ENCODE results near the gene NFIA.

Gene NFIA

DNA sequence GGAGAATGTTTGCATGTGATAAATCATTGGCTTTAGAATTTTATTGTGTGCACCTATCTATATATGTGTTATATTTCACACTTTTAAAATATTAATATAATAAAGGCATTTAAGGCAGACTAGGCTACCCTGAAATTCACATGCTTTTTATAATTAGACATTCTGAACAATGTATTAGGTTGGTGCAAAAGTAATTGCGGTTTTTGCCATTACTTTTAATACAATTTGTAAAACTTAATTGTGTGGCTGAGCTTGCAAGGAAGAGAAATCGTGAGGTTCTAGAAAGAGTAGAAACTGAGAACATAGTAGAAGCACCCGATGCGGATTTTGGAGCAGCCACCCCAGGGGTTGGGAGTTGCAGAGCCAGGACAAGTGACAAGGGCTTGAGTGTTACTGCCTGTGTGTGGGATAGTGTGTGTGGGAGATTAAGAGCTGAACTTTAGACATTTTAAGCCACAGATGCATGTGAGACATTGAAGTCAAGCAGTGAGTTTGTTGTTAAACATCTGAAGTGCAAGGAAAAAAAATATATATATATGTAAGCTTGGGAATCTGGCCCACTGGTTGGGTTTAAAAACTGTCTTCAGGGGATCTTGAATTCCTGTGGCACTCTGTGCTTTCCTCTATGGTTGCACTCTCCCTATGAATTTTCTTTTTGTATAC is 398.0 kb downstream of the NFIA start:
- no peak for DNase-seq

DNA sequence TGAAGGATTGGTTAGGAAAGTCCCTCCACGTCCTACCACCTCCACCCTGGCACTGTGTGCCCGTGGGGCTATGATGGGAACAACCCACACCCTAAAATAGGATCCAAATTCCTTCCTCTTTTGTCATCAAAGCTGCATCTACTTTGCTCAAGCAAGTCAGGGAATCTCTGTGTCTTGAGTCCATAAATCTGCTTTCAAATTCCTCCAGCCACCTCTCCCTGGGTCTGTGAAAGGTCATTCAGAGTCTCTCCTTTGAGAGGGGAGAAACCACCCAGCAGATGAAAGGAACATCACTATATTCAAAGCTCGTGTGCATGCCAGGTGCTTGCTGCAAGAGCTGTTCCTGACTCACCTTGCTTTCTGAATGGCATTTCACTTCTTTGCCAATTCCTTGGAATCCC is 399.0 kb downstream of the NFIA start:
- DNase-seq = no peak

DNA sequence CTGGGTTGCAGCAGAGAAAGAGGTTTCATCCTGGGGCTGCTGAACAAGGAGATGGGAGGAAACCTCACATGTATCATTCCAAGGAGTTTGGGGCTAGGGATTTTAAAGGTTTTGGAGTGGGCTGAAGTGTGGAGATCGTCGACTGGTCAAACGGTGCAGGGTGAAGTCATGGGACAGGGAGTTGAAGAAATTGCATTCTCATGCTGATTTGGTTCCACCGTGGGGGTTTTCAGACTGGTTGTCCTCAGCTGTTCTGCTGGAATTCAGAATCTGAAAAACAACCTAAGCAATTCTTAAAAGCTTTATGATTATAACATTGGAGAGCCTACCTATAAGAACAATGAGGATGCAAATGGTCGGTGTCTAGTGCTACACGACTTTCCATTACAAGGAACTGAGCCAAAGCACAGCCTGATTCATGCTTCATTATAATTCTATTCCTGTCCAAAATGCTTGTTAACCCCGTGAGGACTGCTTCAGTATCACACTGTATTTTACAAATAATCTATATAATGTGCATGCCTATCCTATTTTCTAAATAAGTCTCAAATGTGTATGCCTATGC is 399.9 kb downstream of the NFIA start:
- no peak for DNase-seq

DNA sequence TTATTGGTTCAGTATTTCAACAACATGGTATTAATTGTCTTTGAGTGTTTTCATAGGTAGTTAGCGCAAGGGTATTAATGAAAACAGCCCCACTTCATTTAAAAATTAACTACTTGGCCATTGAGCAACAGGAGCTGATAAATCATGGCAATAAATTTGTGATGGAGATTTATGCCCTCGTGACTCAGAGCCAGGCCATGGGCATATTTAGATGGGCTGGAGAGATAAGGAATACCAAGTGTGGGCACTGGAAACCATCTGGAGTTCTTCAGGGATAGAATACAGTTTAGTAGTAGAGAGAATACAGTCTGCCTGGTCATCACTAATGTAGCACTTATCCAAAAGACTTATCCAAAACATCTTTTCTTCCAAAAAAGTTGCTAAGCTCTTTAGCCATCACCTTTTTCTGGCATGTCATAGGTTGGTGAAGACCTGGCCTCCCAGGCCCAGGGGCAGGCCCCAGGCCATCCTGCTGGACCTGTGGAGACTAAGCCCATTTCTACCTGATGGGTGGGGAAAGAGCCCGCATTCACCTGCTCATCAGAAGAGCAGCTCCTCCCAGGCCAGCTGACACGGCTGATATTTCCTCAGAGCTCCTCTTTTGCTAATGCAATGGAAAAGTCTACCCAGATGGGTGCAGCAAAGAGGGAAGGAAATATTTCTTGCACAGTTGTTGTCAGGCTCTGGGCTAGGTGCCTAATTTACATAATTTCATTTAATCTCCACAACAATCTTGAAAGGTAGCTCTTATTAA is 404.6 kb downstream of the NFIA start:
- no peak for DNase-seq

DNA sequence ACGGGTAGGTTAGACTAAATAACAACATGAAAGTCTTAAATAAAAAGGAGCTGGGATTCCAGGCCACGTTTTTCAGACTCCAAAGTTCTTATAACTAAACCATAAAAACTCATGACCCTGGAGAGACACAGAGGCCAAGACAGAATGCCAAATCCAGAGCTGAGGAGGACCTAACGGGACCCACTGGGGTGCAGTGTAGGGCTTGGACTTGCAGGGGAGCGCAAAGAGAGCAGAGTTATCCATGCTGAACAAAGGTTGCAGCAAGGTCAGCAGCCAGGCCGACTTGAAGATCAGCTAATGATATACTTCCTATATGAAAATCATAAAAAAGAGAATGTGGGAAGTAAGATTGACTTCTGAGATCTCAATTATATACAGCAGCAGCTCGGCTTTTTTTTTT is 405.4 kb downstream of the NFIA start:
- DNase-seq = no peak

DNA sequence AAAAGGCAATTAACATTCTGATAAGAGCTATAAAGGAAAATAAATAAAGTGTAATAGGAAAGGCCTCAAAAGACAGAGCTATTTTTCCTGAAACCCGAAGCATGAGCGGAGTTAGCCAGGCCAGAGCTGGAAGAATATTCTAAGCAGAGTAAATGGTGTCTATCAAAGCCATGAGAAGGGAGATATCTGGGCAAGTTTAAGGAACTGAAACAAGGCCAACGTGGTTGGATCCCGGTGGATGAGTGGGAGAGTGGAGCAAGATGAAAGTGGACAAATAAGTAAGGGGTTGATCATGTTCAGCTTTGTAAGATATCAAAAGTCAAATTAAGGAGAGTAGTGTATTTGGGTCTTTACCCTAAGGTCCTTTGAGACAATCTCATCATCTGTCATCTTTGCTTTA is 408.6 kb downstream of the NFIA start:
- DNase-seq = no peak

DNA sequence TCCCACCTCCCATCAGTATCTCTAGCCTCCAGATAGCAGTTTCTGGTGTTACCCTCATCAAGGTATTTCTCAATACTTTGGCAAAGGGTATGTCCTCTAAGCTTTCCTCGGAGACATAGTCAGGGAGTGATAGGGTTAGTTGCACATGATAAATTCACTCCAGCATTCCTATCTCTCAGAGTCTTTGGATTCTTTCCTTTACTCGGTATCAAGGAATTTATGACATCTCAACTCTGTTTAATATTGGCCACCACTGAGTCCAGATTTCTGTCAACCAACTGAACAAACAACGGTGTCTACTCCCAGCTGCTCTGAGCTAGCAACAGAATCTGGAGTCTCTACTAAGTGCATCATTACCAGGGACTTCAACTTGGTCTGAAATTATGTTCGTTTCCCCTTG is 409.1 kb downstream of the NFIA start:
- no peak for DNase-seq

DNA sequence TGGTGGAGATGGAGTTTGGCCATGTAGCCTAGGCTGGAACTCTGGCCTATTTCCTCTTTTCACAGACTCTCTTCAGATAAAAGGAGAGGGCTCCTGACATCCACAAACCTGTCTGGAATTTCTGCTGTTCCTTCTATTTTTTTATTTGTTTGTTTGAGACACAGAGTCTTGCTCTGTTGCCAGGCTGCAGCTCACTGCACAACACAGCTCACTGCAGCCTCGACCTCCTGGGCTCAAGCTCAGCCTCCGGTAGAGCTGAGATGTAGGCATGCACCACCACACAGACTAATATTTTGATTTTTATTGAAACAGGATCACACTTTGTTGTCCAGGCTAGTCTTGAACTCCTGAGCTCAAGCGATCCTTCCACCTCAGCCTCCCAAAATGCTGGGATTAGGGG is 411.6 kb downstream of the NFIA start:
- no peak for DNase-seq

DNA sequence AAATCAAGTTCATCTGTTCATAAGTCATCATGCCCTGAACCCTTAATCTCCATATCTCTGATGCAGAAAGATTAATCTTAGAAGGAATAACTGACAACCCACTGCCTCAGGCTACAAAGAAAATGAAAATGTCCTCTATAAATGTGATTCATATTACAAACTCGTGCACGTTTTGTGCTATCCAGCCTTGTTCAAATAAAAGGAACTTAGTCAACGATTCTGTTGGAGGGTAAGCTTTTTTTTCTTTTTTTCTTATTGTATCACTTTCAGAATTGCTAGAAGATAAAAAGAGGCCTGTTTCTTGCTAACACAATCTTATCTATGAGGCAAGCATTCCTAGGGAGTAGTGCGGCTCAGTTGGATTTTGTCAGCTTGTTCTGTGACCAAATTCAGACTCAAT is 414.1 kb downstream of the NFIA start:
- no peak for DNase-seq

DNA sequence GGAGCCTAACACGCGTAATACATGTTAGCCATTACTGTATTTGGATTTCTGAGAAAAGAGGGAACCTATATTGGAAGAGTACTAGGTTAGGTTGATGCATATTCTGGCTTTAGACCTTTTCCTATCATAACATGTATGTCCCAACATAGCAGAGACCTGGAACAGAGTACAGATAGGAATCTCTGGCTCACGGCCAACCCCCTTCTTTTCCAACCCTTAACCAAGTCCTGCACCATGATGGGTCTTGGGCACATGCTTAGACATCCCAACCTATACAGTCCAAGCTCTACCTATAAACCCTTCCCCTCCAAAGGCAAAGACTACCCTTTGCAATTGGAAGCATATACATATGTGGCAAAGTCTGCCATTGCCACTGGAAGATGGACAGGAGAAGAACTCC is 414.7 kb downstream of the NFIA start:
- DNase-seq = no peak

DNA sequence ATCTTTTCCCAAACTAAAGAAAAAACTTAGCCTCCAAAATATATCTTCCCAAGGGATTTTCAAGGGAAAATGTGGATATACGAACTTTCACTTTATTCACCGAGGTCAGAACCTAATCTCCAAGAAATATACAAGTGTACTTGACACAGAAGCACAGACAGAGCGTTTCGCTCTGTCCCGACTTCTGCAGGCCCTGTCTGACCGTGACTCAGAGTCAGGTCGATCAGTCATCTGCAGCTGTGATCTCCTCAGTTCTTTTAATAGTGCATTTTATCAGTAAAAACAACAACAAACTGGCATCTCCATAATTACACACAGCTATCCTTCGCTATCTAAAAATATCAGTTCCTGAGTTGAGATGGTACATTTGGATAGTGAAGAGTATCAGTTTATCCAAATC is 416.0 kb downstream of the NFIA start:
- no peak for DNase-seq

DNA sequence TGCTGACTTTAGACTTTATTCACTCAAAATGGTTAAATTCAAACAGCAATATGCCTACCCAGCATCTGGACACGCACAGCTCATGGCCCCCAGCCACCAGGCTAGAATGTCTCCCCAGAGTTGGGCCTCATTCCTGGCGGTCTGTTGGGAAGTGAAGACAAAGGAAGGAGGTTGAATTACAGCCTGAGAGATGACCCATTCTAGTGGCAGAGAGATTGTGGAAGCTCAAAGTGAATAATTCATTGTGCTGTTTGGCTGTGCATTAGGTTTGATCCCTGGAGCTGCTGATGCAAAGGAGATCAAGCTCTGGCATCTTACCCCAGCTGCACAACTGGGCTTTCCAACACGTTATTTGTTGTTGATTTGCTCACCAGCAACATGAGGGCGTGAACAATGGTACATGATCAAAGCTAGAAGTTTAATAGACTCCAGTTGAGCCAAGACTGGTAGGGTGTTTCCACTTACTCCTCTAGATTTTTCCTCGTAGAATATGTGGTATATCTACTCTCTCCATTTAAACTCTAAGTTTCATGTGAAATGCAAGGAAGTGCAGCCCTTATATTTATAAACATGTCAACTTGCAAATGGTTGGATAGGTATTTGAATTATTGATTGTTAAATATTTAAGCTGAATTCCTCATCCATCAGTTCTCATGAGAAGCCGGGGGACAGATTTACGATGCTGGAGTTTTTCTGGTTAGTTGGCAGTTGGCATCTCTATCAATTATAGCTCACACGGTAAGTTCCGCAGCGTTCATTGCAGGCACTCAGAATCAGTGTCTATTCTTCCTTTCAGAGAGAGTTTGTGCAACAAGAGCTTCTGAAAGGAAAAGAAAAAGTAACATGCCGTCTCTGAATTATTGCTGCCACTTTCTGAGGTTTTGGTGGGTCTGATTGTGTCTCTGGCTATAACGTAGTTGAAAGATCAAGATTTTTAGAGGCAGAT is 419.9 kb downstream of the NFIA start:
- DNase-seq = no peak

DNA sequence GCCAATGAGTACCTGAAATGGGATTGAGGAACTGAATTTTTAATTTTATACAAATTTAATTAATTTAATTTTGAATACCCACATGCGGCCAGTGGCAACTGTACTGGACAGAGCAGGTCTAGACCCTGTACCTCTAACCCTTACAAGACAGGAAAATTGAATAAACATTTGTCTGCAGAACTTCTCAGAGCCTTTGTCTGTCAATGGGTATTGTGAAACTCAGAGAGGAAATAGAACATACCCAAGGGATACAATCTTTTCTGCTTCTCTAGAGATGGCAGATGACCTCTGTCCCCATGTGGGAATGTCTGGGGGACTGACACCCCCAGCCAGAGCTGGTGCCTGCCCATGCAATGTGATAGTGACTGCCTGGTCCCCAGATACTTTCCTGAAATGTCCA is 421.9 kb downstream of the NFIA start:
- DNase-seq = no peak

DNA sequence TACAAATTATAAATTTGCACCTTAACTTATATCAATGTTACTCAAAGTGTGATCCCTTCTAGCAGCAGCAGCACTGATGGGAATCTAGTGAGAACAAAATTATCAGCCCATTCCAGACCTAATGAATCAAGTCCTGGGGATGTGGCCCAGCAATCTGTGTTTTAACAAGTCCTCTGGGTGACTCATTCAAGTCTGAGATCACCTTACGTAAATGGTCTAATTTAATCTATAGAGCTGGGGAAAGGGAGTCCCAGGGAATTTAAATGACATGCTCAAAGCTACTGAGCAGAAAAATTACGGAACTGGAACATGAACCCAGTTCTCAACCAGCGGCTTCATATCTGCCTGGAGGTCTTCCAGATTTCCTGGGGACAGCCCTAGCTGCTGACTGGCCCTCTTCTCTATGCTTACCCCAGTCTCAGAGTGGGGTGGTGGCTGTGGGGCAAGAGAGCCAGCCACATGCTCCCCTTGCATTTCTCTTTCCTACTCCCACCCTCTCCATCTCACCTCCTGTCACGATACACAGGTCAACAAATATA is 422.6 kb downstream of the NFIA start:
- no peak for DNase-seq

DNA sequence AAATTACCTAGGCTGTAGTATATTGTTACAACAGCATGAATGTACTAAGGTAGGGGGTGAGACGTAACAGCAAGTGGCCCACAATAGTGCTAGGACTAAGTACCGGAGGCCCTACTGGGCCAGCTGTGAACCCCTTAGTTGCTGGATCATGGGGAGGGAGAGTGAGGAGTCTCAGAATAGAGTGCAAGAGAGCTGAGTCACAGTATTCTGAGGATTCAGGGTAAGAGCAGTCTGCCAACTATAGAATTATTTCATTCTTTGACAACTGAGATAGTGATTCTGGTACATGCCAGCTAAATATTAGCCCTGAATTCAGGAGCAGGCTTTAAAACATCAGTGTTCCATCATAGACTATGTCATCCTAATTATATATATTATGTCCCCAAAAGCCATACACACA is 423.9 kb downstream of the NFIA start:
- no peak for DNase-seq

DNA sequence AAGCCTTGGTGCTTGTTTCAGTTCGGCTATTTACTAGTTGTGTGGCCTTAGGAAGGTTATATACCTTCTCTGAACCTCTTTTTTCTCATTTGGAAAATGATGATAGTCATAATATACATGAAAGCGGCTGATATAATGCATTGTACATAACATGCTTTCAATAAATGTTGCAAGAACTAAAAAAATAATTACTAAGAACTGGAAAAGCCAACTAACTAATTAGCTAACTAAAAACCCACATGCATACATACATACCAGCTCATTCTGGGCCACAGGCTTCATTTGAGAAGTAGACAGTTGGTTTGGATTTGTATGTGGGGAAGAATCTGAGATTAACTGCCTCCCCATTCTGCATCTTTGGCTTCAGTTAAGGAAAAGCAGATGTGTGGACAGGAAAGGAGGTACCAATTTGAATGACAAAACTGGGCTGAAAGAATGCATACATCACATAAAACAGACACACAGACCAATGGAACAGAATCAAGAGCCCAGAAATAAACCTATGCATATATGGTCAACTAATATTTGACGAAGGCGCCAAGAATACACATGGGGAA is 424.7 kb downstream of the NFIA start:
- no peak for DNase-seq

Data from AML-193 (cell line).